Parathyroid adenoma (tissue), 2 donors: ENCODE data around the gene BTBD1.

Experiments used
- H2AFZ ChIP-seq: fragments of 300-600 bp; sonication (generic); one replicate; pipeline ENCODE4 v1.7.0; 2017; ENCODE audit warnings: antibody characterized with exemption, mild to moderate bottlenecking
- H3K27ac ChIP-seq: fragments of 300-600 bp; sonication (generic); one replicate; pipeline ENCODE4 v1.7.0; 2017
- H3K27me3 ChIP-seq: fragments of 300-600 bp; sonication (generic); one replicate; pipeline ENCODE4 v1.7.0; 2017; ENCODE audit warnings: low read length; ENCODE audit not compliant: control insufficient read depth, insufficient read depth
- H3K36me3 ChIP-seq: fragments of 300-600 bp; sonication (generic); one replicate; pipeline ENCODE4 v1.7.0; 2017; ENCODE audit warnings: low read length; ENCODE audit not compliant: control insufficient read depth, insufficient read depth
- H3K4me1 ChIP-seq: fragments of 300-600 bp; sonication (generic); one replicate; pipeline ENCODE4 v1.7.0; 2017; ENCODE audit warnings: control low read depth
- H3K4me2 ChIP-seq: fragments of 300-600 bp; sonication (generic); one replicate; pipeline ENCODE4 v1.7.0; 2017; ENCODE audit warnings: low read length
- H3K4me3 ChIP-seq: fragments of 300-600 bp; sonication (generic); one replicate; pipeline ENCODE4 v1.7.0; 2017; ENCODE audit warnings: low read depth, low read length
- H3K79me2 ChIP-seq: fragments of 300-600 bp; sonication (generic); one replicate; pipeline ENCODE4 v1.7.0; 2017; ENCODE audit warnings: control low read depth
- H3K9ac ChIP-seq: fragments of 300-600 bp; sonication (generic); one replicate; pipeline ENCODE4 v1.7.0; 2017; ENCODE audit warnings: mild to moderate bottlenecking
- H3K9me3 ChIP-seq: fragments of 300-600 bp; sonication (generic); one replicate; pipeline ENCODE4 v1.7.0; 2017; ENCODE audit warnings: low read length; ENCODE audit not compliant: control insufficient read depth
- TF ChIP-seq, protein P1 (sequence below): fragments of 300-600 bp; sonication (generic); IDR thresholded peaks from one replicate; pipeline ENCODE4 v1.7.0; 2017; ENCODE audit warnings: antibody characterized with exemption, mild to moderate bottlenecking
- donor health status: primary hyperparathyroidism.

BTBD1 gene

DNA sequence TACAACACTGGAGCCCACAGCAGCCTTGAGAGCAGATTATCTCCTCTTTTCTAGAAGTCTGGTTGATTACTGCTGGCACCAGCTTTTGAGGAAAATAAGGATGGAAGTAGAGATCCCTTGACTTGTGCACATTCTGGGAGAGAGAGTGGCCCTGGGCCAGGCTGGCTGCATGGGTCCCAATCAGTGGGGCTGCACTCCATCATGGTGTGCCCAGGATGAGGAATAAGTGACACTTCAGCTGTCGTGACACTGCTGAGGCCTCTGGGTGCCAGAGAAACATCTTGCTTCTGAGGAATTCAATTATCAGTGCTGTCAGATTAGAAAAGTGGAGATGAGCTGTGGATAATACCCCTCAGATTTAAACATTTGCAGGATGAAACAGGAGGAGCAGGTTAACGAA, 72.0 kb downstream of the BTBD1 start:
- H3K9me3 ChIP-seq, result no peaks in the 10 kb centered on the region
- no peaks in the 10 kb centered on the region for H3K79me2 ChIP-seq
- no peaks in the 10 kb centered on the region for H3K4me1 ChIP-seq
- H3K36me3 ChIP-seq, result no peaks in the 10 kb centered on the region
- H2AFZ ChIP-seq, result no peak overlapping the region
- no peaks in the 10 kb centered on the region for H3K27me3 ChIP-seq
- TF ChIP-seq, protein P1, sequence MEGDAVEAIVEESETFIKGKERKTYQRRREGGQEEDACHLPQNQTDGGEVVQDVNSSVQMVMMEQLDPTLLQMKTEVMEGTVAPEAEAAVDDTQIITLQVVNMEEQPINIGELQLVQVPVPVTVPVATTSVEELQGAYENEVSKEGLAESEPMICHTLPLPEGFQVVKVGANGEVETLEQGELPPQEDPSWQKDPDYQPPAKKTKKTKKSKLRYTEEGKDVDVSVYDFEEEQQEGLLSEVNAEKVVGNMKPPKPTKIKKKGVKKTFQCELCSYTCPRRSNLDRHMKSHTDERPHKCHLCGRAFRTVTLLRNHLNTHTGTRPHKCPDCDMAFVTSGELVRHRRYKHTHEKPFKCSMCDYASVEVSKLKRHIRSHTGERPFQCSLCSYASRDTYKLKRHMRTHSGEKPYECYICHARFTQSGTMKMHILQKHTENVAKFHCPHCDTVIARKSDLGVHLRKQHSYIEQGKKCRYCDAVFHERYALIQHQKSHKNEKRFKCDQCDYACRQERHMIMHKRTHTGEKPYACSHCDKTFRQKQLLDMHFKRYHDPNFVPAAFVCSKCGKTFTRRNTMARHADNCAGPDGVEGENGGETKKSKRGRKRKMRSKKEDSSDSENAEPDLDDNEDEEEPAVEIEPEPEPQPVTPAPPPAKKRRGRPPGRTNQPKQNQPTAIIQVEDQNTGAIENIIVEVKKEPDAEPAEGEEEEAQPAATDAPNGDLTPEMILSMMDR, result no peak
- H3K4me2 ChIP-seq, result no peak overlapping the region
- H3K9ac ChIP-seq, result no peak overlapping the region
- no peak overlapping the region for H3K27ac ChIP-seq
- H3K4me3 ChIP-seq, result no peak overlapping the region

DNA sequence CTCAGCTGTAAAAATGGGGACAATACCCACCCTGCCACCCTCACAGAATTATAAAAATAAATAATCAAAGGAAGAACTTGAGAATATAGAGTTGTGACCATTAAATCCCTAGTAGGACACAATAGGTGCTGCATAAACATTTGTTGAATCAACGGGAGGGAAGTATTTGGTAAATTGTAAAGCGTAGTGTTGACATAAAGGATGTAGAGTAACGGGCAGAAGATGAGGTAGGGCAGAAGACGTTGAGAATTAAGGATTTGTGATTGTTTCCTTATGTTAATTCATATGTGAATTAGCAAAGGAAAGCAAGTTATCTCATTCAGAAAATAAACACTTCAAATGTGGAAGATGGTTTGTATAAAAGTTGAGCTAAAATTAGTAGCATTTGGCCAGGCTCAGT, 73.9 kb downstream of the BTBD1 start:
- Histone ChIP-seq H3K4me3 (no peak overlapping the region), H3K9me3 (no peaks in the 10 kb centered on the region), H3K4me2 (no peak overlapping the region), H3K27me3 (no peaks in the 10 kb centered on the region), H3K27ac (no peak overlapping the region), H3K36me3 (no peaks in the 10 kb centered on the region), H3K4me1 (no peaks in the 10 kb centered on the region), H3K79me2 (no peaks in the 10 kb centered on the region), H3K9ac (no peak overlapping the region), H2AFZ (no peak overlapping the region)
- TF ChIP-seq, protein P1, result no peak

DNA sequence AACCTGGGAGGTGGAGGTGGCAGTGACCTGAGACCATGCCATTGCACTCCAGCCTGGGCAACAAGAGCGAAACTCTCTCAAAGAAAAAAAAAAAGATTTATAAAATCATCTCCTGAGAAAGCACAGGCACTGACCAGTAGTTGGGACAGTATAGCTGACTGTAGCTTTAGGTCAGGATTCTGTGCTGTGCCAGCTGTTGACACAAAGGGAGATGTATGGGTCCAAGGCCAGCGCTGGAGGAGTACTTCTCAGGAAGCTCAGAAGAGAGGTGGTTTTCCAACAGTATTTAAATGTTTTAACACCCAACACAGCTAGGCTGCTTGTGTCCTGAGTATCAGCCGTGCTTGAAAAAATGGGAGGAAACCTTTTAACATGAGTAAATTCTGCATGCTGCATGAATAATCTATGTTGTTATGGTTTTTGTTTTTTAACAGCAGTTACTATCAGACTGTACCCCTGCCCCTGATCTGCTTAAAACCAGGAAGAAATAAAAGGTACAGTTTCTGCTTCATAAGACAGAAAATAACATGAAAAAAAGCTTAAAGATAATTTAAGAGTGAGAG, 74.5 kb downstream of the BTBD1 start:
- no peak overlapping the region for H3K4me2 ChIP-seq
- no peak overlapping the region for H2AFZ ChIP-seq
- H3K9me3 ChIP-seq, result no peaks in the 10 kb centered on the region
- H3K27ac ChIP-seq, result no peak overlapping the region
- no peaks in the 10 kb centered on the region for H3K79me2 ChIP-seq
- no peak overlapping the region for H3K4me3 ChIP-seq
- no peaks in the 10 kb centered on the region for H3K27me3 ChIP-seq
- TF ChIP-seq, protein P1, result no peak
- no peaks in the 10 kb centered on the region for H3K36me3 ChIP-seq
- no peaks in the 10 kb centered on the region for H3K4me1 ChIP-seq
- H3K9ac ChIP-seq, result no peak overlapping the region

DNA sequence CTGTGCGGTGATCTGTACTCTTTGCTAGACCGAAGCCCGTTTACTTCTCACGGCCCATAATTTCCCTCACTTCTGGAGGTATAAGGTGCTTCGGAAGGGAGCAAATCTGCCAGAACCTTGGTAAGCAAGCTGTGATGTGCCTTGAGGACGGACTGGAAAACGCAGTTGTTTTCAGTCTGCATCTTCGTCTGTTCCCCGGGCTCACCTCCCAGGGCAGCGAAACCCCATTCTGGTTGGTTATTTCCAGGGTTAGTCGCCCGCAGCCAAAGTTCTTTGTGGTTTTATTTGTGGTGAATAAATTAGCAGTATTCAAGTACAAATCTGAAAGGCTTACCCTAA, 80.6 kb downstream of the BTBD1 start:
- H3K9me3 ChIP-seq, result no peaks in the 10 kb centered on the region
- peak overlapping the region; percentile 57 for H3K27ac ChIP-seq
- H2AFZ ChIP-seq, result peak overlapping the region; percentile 94
- TF ChIP-seq, protein P1, result no peak
- peak overlapping the region; percentile 77 for H3K4me2 ChIP-seq
- H3K36me3 ChIP-seq, result no peaks in the 10 kb centered on the region
- no peak overlapping the region for H3K9ac ChIP-seq
- no peaks in the 10 kb centered on the region for H3K79me2 ChIP-seq
- no peaks in the 10 kb centered on the region for H3K4me1 ChIP-seq
- H3K27me3 ChIP-seq, result no peaks in the 10 kb centered on the region
- peak overlapping the region; percentile 81 for H3K4me3 ChIP-seq

DNA sequence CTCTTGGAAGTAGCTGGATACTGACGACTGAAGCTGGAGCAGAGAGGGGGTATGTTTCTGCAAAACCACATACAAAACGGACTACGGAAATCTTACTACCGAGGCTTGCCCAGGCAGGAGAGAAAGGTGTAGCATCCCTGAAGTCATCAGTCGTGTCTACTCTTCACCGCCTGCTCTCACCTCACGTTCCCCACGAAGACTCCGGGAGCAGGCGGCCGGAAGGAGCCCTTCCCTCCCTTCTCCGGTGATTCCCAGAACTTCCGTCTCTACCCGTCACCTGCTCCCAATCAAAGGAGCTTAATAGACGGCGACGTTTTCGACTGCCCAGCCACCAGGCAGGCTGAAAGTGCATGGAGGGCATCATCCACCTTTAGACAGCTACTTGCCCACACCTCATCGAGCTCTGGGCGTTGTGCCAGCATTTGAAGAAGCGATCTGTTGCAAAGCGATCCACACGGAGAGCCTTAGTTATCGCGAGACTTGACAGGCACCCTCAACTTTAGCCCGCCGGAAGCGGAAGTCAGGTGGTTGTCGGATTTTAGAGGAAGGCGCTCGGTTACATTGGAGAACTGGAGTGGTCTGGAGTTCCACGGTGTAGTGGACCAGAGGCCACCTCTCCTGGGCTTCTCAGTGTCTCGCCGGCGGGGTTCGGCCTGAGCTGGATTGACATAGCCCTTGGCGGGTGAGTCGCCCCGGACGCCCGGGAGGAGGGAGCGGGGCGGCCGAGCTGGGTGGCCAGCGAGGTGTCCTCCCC, 81.2 kb downstream of the BTBD1 start, which contains the start of gene RAMAC:
RAMAC (plus strand) TSS at position 523 of the 754 bp plus-strand sequence. CDS start 2,809 bp downstream, outside the sequence.
- Histone ChIP-seq H3K27ac (peak within 1 kb of the TSS; percentile 57), H3K27me3 (no peaks in the 10 kb centered on the region), H3K9ac (no peak within 1 kb of the TSS), H3K4me3 (peak within 1 kb of the TSS; percentile 81), H3K79me2 (no peaks in the 10 kb centered on the region), H3K9me3 (no peaks in the 10 kb centered on the region), H2AFZ (peak within 1 kb of the TSS; percentile 94), H3K4me1 (no peaks in the 10 kb centered on the region), H3K4me2 (peak within 1 kb of the TSS; percentile 77), H3K36me3 (no peaks in the 10 kb centered on the region)
- TF ChIP-seq, protein P1, result no peak
